ENCODE results near the gene CLCA4. TPM values are rescaled to one million over a fixed set of nuclear protein-coding genes. Genes with fewer than 3 reads are reported as not detected.

The CLCA4 gene
- total RNA-seq, 1 experiment from 2014 or later: not detected

- no peak overlapping the region for H3K4me3 ChIP-seq (ENCODE audit: low read length)
- H3K9ac ChIP-seq (ENCODE audit: low read length): no peak overlapping the region
- no peak overlapping the region for H2AFZ ChIP-seq (ENCODE audit: low read length)
- H3K27ac ChIP-seq (ENCODE audit: low read length): no peak overlapping the region
- DNase-seq: no peak
- H3K27me3 ChIP-seq (ENCODE audit: low read length): no peaks in the 10 kb centered on the region
- no peaks in the 10 kb centered on the region for H3K9me2 ChIP-seq (replicated peaks; ENCODE audit: insufficient read depth, low read length)
- no peaks in the 10 kb centered on the region for H3K4me1 ChIP-seq (ENCODE audit: low read length)
- H3K36me3 ChIP-seq (ENCODE audit: insufficient read depth, low read length): no peaks in the 10 kb centered on the region
- no peaks in the 10 kb centered on the region for H3K79me2 ChIP-seq (ENCODE audit: low read length)
- no peaks in the 10 kb centered on the region for H3K9me3 ChIP-seq (ENCODE audit: low read length)
- no peak overlapping the region for H3K4me2 ChIP-seq (ENCODE audit: low read depth, low read length, poor library complexity, severe bottlenecking)
- no peaks in the 10 kb centered on the region for H4K20me1 ChIP-seq (ENCODE audit: insufficient read depth, low read depth, low read length)
These were observed 25.9 kb upstream of the CLCA4 start for GRCh38 chr1:86520789-86521521.

- no peaks in the 10 kb centered on the region for H3K4me1 ChIP-seq (ENCODE audit: low read length)
- H3K79me2 ChIP-seq (ENCODE audit: low read length): no peaks in the 10 kb centered on the region
- H3K4me2 ChIP-seq (ENCODE audit: low read depth, low read length, poor library complexity, severe bottlenecking): no peak overlapping the region
- H3K9me3 ChIP-seq (ENCODE audit: low read length): no peaks in the 10 kb centered on the region
- H3K27me3 ChIP-seq (ENCODE audit: low read length): no peaks in the 10 kb centered on the region
- no peak for DNase-seq
- no peaks in the 10 kb centered on the region for H3K36me3 ChIP-seq (ENCODE audit: insufficient read depth, low read length)
- no peak overlapping the region for H3K9ac ChIP-seq (ENCODE audit: low read length)
- H4K20me1 ChIP-seq (ENCODE audit: insufficient read depth, low read depth, low read length): no peaks in the 10 kb centered on the region
- no peaks in the 10 kb centered on the region for H3K9me2 ChIP-seq (replicated peaks; ENCODE audit: insufficient read depth, low read length)
- H3K4me3 ChIP-seq (ENCODE audit: low read length): no peak overlapping the region
- no peak overlapping the region for H2AFZ ChIP-seq (ENCODE audit: low read length)
- H3K27ac ChIP-seq (ENCODE audit: low read length): no peak overlapping the region
These were observed 25.4 kb upstream of the CLCA4 start for GRCh38 chr1:86521522-86521891.

DNA sequence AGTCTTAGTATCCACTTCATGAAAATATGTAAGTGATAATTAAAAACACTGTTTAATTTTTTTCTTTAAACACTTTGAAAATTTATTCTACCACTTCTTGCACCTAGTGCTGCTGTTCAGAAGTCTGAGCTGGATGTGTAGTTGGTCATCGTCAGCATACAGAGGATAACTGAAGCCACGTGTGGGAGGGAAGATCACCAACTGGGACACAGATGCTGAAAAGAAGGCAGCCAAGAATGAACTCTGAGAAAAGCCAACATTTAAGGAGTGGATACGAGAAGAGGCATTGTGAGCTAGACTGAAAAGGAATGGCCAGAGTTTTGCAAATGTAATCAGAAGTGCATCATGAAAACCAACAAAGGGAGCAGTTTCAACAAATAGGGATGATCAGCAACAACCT lies 24.6 kb upstream of the CLCA4 start:
- H3K4me2 ChIP-seq (ENCODE audit: low read depth, low read length, poor library complexity, severe bottlenecking): no peak overlapping the region
- no peaks in the 10 kb centered on the region for H3K79me2 ChIP-seq (ENCODE audit: low read length)
- no peak overlapping the region for H2AFZ ChIP-seq (ENCODE audit: low read length)
- H4K20me1 ChIP-seq (ENCODE audit: insufficient read depth, low read depth, low read length): no peaks in the 10 kb centered on the region
- H3K27me3 ChIP-seq (ENCODE audit: low read length): no peaks in the 10 kb centered on the region
- no peak overlapping the region for H3K9ac ChIP-seq (ENCODE audit: low read length)
- H3K9me3 ChIP-seq (ENCODE audit: low read length): no peaks in the 10 kb centered on the region
- H3K36me3 ChIP-seq (ENCODE audit: insufficient read depth, low read length): no peaks in the 10 kb centered on the region
- DNase-seq: no peak
- H3K9me2 ChIP-seq (replicated peaks; ENCODE audit: insufficient read depth, low read length): no peaks in the 10 kb centered on the region
- H3K4me1 ChIP-seq (ENCODE audit: low read length): no peaks in the 10 kb centered on the region
- no peak overlapping the region for H3K4me3 ChIP-seq (ENCODE audit: low read length)
- no peak overlapping the region for H3K27ac ChIP-seq (ENCODE audit: low read length)

GRCh38 chr1:86523670-86524354 lies 23.1 kb upstream of the CLCA4 start:
- H3K9me2 ChIP-seq (replicated peaks; ENCODE audit: insufficient read depth, low read length): no peaks in the 10 kb centered on the region
- H3K27me3 ChIP-seq (ENCODE audit: low read length): no peaks in the 10 kb centered on the region
- no peak overlapping the region for H2AFZ ChIP-seq (ENCODE audit: low read length)
- DNase-seq: no peak
- no peaks in the 10 kb centered on the region for H3K4me1 ChIP-seq (ENCODE audit: low read length)
- H3K4me2 ChIP-seq (ENCODE audit: low read depth, low read length, poor library complexity, severe bottlenecking): no peak overlapping the region
- H3K9ac ChIP-seq (ENCODE audit: low read length): no peak overlapping the region
- H3K36me3 ChIP-seq (ENCODE audit: insufficient read depth, low read length): no peaks in the 10 kb centered on the region
- H4K20me1 ChIP-seq (ENCODE audit: insufficient read depth, low read depth, low read length): no peaks in the 10 kb centered on the region
- no peak overlapping the region for H3K27ac ChIP-seq (ENCODE audit: low read length)
- H3K4me3 ChIP-seq (ENCODE audit: low read length): no peak overlapping the region
- no peaks in the 10 kb centered on the region for H3K9me3 ChIP-seq (ENCODE audit: low read length)
- H3K79me2 ChIP-seq (ENCODE audit: low read length): no peaks in the 10 kb centered on the region

- Histone ChIP-seq H2AFZ (ENCODE audit: low read length) (no peak overlapping the region), H3K36me3 (ENCODE audit: insufficient read depth, low read length) (no peaks in the 10 kb centered on the region), H3K9ac (ENCODE audit: low read length) (no peak overlapping the region)
These were observed 19.6 kb upstream of the CLCA4 start for GRCh38 chr1:86527306-86527705.

DNA sequence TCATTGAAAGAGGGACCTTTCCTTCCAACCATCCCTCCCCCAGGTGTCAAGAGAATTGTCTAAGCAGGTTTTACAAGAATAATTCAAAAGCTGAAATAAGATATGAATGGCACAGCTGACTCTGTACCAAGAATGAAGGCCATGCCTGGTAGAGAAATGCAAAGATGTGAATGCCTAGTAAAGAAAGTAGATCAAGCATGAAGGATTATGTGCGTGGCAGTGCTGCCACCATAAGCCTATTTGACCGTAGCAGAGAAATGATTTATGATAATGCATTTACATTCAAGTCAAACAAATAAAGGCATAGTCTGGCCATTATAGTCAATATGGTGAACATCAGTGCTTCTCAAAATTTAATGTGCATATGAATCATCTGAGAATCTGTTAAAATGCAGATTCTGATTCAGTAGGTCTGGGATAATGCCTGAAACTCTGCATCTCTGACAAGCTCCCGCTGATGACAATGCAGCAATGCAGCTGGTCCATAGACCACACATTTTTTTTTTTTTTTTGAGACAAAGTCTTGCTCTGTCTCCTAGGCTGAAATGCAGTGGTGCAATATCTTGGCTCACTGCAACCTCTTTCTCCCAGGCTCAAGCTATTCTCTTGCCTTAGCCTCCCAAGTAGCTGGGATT lies 16.6 kb upstream of the CLCA4 start:
- H4K20me1 ChIP-seq (ENCODE audit: insufficient read depth, low read depth, low read length): no peaks in the 10 kb centered on the region
- no peak overlapping the region for H3K4me2 ChIP-seq (ENCODE audit: low read depth, low read length, poor library complexity, severe bottlenecking)
- no peaks in the 10 kb centered on the region for H3K36me3 ChIP-seq (ENCODE audit: insufficient read depth, low read length)
- no peak overlapping the region for H3K9ac ChIP-seq (ENCODE audit: low read length)
- no peaks in the 10 kb centered on the region for H3K27me3 ChIP-seq (ENCODE audit: low read length)
- no peaks in the 10 kb centered on the region for H3K9me3 ChIP-seq (ENCODE audit: low read length)
- no peaks in the 10 kb centered on the region for H3K4me1 ChIP-seq (ENCODE audit: low read length)
- H3K9me2 ChIP-seq (replicated peaks; ENCODE audit: insufficient read depth, low read length): no peaks in the 10 kb centered on the region
- DNase-seq: no peak
- no peak overlapping the region for H2AFZ ChIP-seq (ENCODE audit: low read length)
- no peak overlapping the region for H3K4me3 ChIP-seq (ENCODE audit: low read length)
- no peak overlapping the region for H3K27ac ChIP-seq (ENCODE audit: low read length)
- no peaks in the 10 kb centered on the region for H3K79me2 ChIP-seq (ENCODE audit: low read length)

More at GRCh38 chr1:86527306-86527705, 19.6 kb upstream of the CLCA4 start:
- Histone ChIP-seq H3K27me3 (ENCODE audit: low read length) (no peaks in the 10 kb centered on the region), H3K79me2 (ENCODE audit: low read length) (no peaks in the 10 kb centered on the region), H3K27ac (ENCODE audit: low read length) (no peak overlapping the region), H4K20me1 (ENCODE audit: insufficient read depth, low read depth, low read length) (no peaks in the 10 kb centered on the region), H3K9me3 (ENCODE audit: low read length) (no peaks in the 10 kb centered on the region), H3K4me2 (ENCODE audit: low read depth, low read length, poor library complexity, severe bottlenecking) (no peak overlapping the region), H3K9me2 (replicated peaks; ENCODE audit: insufficient read depth, low read length) (no peaks in the 10 kb centered on the region), H3K4me3 (ENCODE audit: low read length) (no peak overlapping the region), H3K4me1 (ENCODE audit: low read length) (no peaks in the 10 kb centered on the region)
- no peak for DNase-seq

DNA sequence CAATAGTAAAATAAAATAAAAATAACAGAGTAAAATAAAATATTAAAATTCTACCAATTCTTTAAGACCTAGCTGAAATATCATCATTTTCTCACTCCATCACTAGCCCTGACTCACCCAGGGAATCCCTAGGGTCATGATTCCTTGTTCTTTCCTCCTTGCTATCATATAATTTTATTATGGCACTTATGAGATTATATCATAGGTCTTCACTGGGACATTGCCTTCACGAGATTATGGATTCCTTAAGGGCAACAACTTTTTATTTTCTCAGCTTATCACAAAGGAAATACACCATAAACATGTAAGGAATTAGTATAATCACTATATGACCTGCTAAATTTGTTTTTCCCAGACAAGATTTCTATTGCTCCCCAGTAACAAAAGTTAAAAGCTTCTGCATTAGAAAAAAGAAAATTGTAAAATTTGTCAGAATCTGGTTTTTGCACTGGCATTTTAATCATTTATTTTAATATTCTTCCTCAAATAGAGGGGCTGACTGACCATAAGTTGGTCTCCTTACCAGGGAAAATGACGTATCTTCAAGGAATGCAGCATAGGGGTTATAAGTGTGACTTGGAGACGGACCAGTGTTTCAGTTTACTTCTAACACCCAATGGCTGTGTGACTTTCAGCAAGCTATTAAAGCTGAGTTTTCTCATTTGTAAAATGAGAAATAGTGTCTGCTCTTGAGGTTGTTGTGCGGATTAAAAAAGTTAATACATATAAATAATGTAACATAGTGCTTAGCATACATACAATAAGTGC lies 8.8 kb upstream of the CLCA4 start:
- H4K20me1 ChIP-seq (ENCODE audit: insufficient read depth, low read depth, low read length): no peaks in the 10 kb centered on the region
- H3K79me2 ChIP-seq (ENCODE audit: low read length): no peaks in the 10 kb centered on the region
- no peak overlapping the region for H3K27ac ChIP-seq (ENCODE audit: low read length)
- H3K36me3 ChIP-seq (ENCODE audit: insufficient read depth, low read length): no peaks in the 10 kb centered on the region
- H2AFZ ChIP-seq (ENCODE audit: low read length): no peak overlapping the region
- no peaks in the 10 kb centered on the region for H3K9me3 ChIP-seq (ENCODE audit: low read length)
- no peaks in the 10 kb centered on the region for H3K4me1 ChIP-seq (ENCODE audit: low read length)
- DNase-seq: no peak
- no peak overlapping the region for H3K4me3 ChIP-seq (ENCODE audit: low read length)
- H3K4me2 ChIP-seq (ENCODE audit: low read depth, low read length, poor library complexity, severe bottlenecking): no peak overlapping the region
- H3K27me3 ChIP-seq (ENCODE audit: low read length): no peaks in the 10 kb centered on the region
- H3K9ac ChIP-seq (ENCODE audit: low read length): no peak overlapping the region
- no peaks in the 10 kb centered on the region for H3K9me2 ChIP-seq (replicated peaks; ENCODE audit: insufficient read depth, low read length)

- no peak for DNase-seq
- H4K20me1 ChIP-seq (ENCODE audit: insufficient read depth, low read depth, low read length): no peaks in the 10 kb centered on the region
- H3K4me2 ChIP-seq (ENCODE audit: low read depth, low read length, poor library complexity, severe bottlenecking): no peak overlapping the region
- no peaks in the 10 kb centered on the region for H3K4me1 ChIP-seq (ENCODE audit: low read length)
- no peaks in the 10 kb centered on the region for H3K79me2 ChIP-seq (ENCODE audit: low read length)
- no peak overlapping the region for H2AFZ ChIP-seq (ENCODE audit: low read length)
- no peaks in the 10 kb centered on the region for H3K9me3 ChIP-seq (ENCODE audit: low read length)
- H3K27me3 ChIP-seq (ENCODE audit: low read length): no peaks in the 10 kb centered on the region
- H3K27ac ChIP-seq (ENCODE audit: low read length): no peak overlapping the region
- no peaks in the 10 kb centered on the region for H3K9me2 ChIP-seq (replicated peaks; ENCODE audit: insufficient read depth, low read length)
- no peak overlapping the region for H3K4me3 ChIP-seq (ENCODE audit: low read length)
- no peak overlapping the region for H3K9ac ChIP-seq (ENCODE audit: low read length)
- no peaks in the 10 kb centered on the region for H3K36me3 ChIP-seq (ENCODE audit: insufficient read depth, low read length)
These were observed 8.1 kb upstream of the CLCA4 start for GRCh38 chr1:86538775-86539174.

All from Karpas-422 (cell line).